PC-3 (cell line): ENCODE results near the gene NUBPL.

Source experiments
- EZH2 ChIP-seq: fragments of 300-600 bp; sonication (generic); IDR thresholded peaks from one replicate; pipeline ENCODE4 v1.6.1; 2017; ENCODE audit warnings: antibody characterized with exemption, mild to moderate bottlenecking, low read length; ENCODE audit not compliant: unreplicated experiment
- EZH2phosphoT487 ChIP-seq: fragments of 300-600 bp; sonication (generic); IDR thresholded peaks from 2 replicates; pipeline ENCODE4 v1.6.1; 2018; ENCODE audit warnings: mild to moderate bottlenecking, antibody characterized with exemption, low read length, borderline replicate concordance
- TF ChIP-seq, protein P1 (sequence below): fragments of 300-600 bp; sonication (generic); conservative IDR thresholded peaks from 2 replicates; pipeline ENCODE4 v1.5.1; 2017; ENCODE audit warnings: antibody characterized with exemption, low read depth, mild to moderate bottlenecking, low read length

- TF ChIP-seq, protein P1, sequence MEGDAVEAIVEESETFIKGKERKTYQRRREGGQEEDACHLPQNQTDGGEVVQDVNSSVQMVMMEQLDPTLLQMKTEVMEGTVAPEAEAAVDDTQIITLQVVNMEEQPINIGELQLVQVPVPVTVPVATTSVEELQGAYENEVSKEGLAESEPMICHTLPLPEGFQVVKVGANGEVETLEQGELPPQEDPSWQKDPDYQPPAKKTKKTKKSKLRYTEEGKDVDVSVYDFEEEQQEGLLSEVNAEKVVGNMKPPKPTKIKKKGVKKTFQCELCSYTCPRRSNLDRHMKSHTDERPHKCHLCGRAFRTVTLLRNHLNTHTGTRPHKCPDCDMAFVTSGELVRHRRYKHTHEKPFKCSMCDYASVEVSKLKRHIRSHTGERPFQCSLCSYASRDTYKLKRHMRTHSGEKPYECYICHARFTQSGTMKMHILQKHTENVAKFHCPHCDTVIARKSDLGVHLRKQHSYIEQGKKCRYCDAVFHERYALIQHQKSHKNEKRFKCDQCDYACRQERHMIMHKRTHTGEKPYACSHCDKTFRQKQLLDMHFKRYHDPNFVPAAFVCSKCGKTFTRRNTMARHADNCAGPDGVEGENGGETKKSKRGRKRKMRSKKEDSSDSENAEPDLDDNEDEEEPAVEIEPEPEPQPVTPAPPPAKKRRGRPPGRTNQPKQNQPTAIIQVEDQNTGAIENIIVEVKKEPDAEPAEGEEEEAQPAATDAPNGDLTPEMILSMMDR, result no peak
- no peak for TF ChIP-seq EZH2phosphoT487
- no peak for TF ChIP-seq EZH2
Observed at GRCh38 chr14:31897581-31898186, 336.5 kb downstream of the NUBPL start.
